Breast epithelium (tissue), 4 donors: Measurements from ENCODE around the gene CAMTA1. TPM values are rescaled to one million over a fixed set of nuclear protein-coding genes. Genes with fewer than 3 reads are reported as not detected.

Experiments
- DNase-seq, 2 donors: peaks; one replicate each; pipeline ENCODE4 v3.0.0-alpha.2; 2019; ENCODE audit warnings: low spot score in 2 of 2
- H3K27ac ChIP-seq, 2 donors: fragments of 200-600 bp; sonication (generic) in 1 of 2; one replicate each; pipeline ENCODE4 v1.5.1; 2016 to 2019; ENCODE audit warnings: mild to moderate bottlenecking in 1 of 2
- H3K27me3 ChIP-seq, 2 donors: fragments of 200-600 bp; sonication (generic) in 1 of 2; one replicate each; pipeline versions ENCODE4 v1.5.1 to v1.6.0; 2017 to 2019; ENCODE audit warnings: control low read depth in 1 of 2, mild to moderate bottlenecking in 1 of 2
- H3K36me3 ChIP-seq: fragments of 200-600 bp; one replicate; pipeline ENCODE4 v1.5.1; 2019
- H3K4me1 ChIP-seq, 2 donors: fragments of 200-600 bp; sonication (generic); one replicate each; pipeline ENCODE4 v1.5.1; 2016 to 2019; ENCODE audit warnings: control low read depth in 1 of 2
- H3K4me3 ChIP-seq, 3 donors: fragments of 200-600 bp; sonication (generic); 1 replicate in 2 of 3; 2 replicates in 1 of 3; pipeline ENCODE4 v1.5.1; 2016 to 2019; ENCODE audit warnings: mild to moderate bottlenecking in 3 of 3, moderate library complexity in 2 of 3
- H3K9me3 ChIP-seq, 2 donors: fragments of 200-600 bp; sonication (generic) in 1 of 2; one replicate each; pipeline ENCODE4 v1.5.1; 2016 to 2019; ENCODE audit warnings: control low read depth in 1 of 2
- CTCF ChIP-seq, 3 donors: fragments of 450-650 bp; IDR thresholded peaks; one replicate each; pipeline ENCODE4 v1.5.1; 2016 to 2017; ENCODE audit warnings: antibody characterized with exemption in 3 of 3, mild to moderate bottlenecking in 3 of 3, moderate library complexity in 3 of 3
- POLR2A ChIP-seq: fragments of 450-650 bp; IDR thresholded peaks from one replicate; pipeline ENCODE4 v1.6.1; 2016; ENCODE audit warnings: antibody characterized with exemption, mild to moderate bottlenecking, moderate library complexity
- POLR2AphosphoS5 ChIP-seq, 3 donors: sonication (generic); formaldehyde crosslinking; IDR thresholded peaks; one replicate each; pipeline ENCODE4 v1.6.1; 2017; ENCODE audit warnings: antibody characterized with exemption in 3 of 3
- intact Hi-C: fragments of 100-400 bp; cut with DNase I; formaldehyde crosslinking; loops from one replicate; pipeline ENCODE4 v1.15.1; 2023; ENCODE audit warnings: low total_unique reads
- total RNA-seq, 3 donors: library from RNA; depleted of rRNA; stranded (reverse); fragments of >200 nt; gene quantifications; one replicate each; pipeline ENCODE4 v1.1.0, GENCODE V29; 2016

CAMTA1 gene
- total RNA-seq, 3 donors from 2014 or later: 53.4 to 84.0 (median 61.9) TPM

- no peak for DNase-seq
- intact Hi-C loops: no loop called here
Measured at GRCh38 chr1:7710859-7711258, 925.6 kb downstream of the CAMTA1 start.

GRCh38 chr1:7712731-7713323 lies 927.6 kb downstream of the CAMTA1 start:
- no peak for TF ChIP-seq POLR2AphosphoS5 (IDR thresholded peaks at IDR 0.05)
- no peak for TF ChIP-seq POLR2A
- TF ChIP-seq CTCF (IDR thresholded peaks at IDR 0.05): no peak
- Histone ChIP-seq H3K27me3 (no peaks in the 10 kb centered on the region), H3K9me3 (no peaks in the 10 kb centered on the region), H3K36me3 (no peaks in the 10 kb centered on the region), H3K4me1 (no peaks in the 10 kb centered on the region), H3K27ac (no peak overlapping the region), H3K4me3 (no peak overlapping the region)
- intact Hi-C loops: no loop called here
- no peak for DNase-seq

More at GRCh38 chr1:7710859-7711258, 925.6 kb downstream of the CAMTA1 start:
- H3K4me3 ChIP-seq: no peak overlapping the region
- TF ChIP-seq CTCF (IDR thresholded peaks at IDR 0.05) (no peak), POLR2A (no peak), POLR2AphosphoS5 (IDR thresholded peaks at IDR 0.05) (no peak)
- no peaks in the 10 kb centered on the region for H3K27me3 ChIP-seq
- no peaks in the 10 kb centered on the region for H3K36me3 ChIP-seq
- no peaks in the 10 kb centered on the region for H3K4me1 ChIP-seq
- H3K27ac ChIP-seq: no peak overlapping the region
- H3K9me3 ChIP-seq: no peaks in the 10 kb centered on the region

- H3K9me3 ChIP-seq: no peaks in the 10 kb centered on the region
- no peak for DNase-seq
- TF ChIP-seq CTCF (IDR thresholded peaks at IDR 0.05): no peak
- TF ChIP-seq POLR2AphosphoS5 (IDR thresholded peaks at IDR 0.05): no peak
- TF ChIP-seq POLR2A: no peak
- H3K27ac ChIP-seq: no peak overlapping the region
- intact Hi-C loops: no loop called here
- no peak overlapping the region for H3K4me3 ChIP-seq
- H3K4me1 ChIP-seq: no peaks in the 10 kb centered on the region
- no peaks in the 10 kb centered on the region for H3K27me3 ChIP-seq
- H3K36me3 ChIP-seq: no peaks in the 10 kb centered on the region
Measured at GRCh38 chr1:7716506-7716905, 931.3 kb downstream of the CAMTA1 start.

- H3K36me3 ChIP-seq: no peaks in the 10 kb centered on the region
- no peaks in the 10 kb centered on the region for H3K9me3 ChIP-seq
- no peak for TF ChIP-seq CTCF (IDR thresholded peaks at IDR 0.05)
- TF ChIP-seq POLR2A: no peak
- no peak for TF ChIP-seq POLR2AphosphoS5 (IDR thresholded peaks at IDR 0.05)
- no peaks in the 10 kb centered on the region for H3K4me1 ChIP-seq
- no peak for DNase-seq
- no peak overlapping the region for H3K27ac ChIP-seq
- H3K27me3 ChIP-seq: no peaks in the 10 kb centered on the region
- no peak overlapping the region for H3K4me3 ChIP-seq
- intact Hi-C loops: no loop called here
Measured at GRCh38 chr1:7717748-7718368, 932.6 kb downstream of the CAMTA1 start.

GRCh38 chr1:7719468-7720094 lies 934.3 kb downstream of the CAMTA1 start:
- Histone ChIP-seq H3K4me3 (no peak overlapping the region), H3K27ac (no peak overlapping the region), H3K4me1 (no peaks in the 10 kb centered on the region), H3K36me3 (no peaks in the 10 kb centered on the region), H3K9me3 (no peaks in the 10 kb centered on the region), H3K27me3 (no peaks in the 10 kb centered on the region)
- DNase-seq: no peak
- intact Hi-C loops: no loop called here
- TF ChIP-seq CTCF (IDR thresholded peaks at IDR 0.05) (no peak), POLR2AphosphoS5 (IDR thresholded peaks at IDR 0.05) (no peak), POLR2A (no peak)
